K562 (cell line): ENCODE data around the gene LRRC58. TPM values are rescaled to one million over a fixed set of nuclear protein-coding genes. Genes with fewer than 3 reads are reported as not detected.

Experiments
- ATAC-seq: fragments of 200-7000 bp; cut with Tn5 transposase; 3 replicates; pipeline ENCODE4 v1.9.1; 2020; ENCODE audit warnings: moderate library complexity
- BruUV-seq: library from RNA; stranded (reverse); fragments of 400-500 nt; replicated peaks from 2 replicates; lab custom pipeline; 2021; lab: Mats Ljungman, UMichigan
- CTCF ChIA-PET: fragments of 300-600 bp; formaldehyde crosslinking; extraction: SDS; loops from one replicate; lab custom pipeline; 2021; ENCODE audit warnings: low intra/inter-chr PET ratio; lab: Yijun Ruan, JAX
- POLR2A ChIA-PET: fragments of 300-600, 350-650 bp; sonication (Branson Sonifier 250); formaldehyde crosslinking; extraction: SDS; loops from one replicate; lab custom pipeline; 2021; ENCODE audit warnings: antibody characterized with exemption, inconsistent platforms; lab: Yijun Ruan, JAX
- DNase-seq, 4 experiments: peaks; one replicate each; pipeline versions ENCODE4 v3.0.0 to v3.0.0-alpha.2; 2011 to 2018; ENCODE audit warnings: low spot score in 3 of 4, mixed read lengths in 3 of 4; ENCODE audit errors: extremely low read depth in 1 of 4
- FAIRE-seq: peaks from 2 replicates; lab custom pipeline; 2011; peaks lifted over from hg19 to GRCh38; lab: Jason Lieb, UNC
- H2AFZ ChIP-seq: 2 replicates; pipeline ENCODE4 v1.6.0; 2011; ENCODE audit warnings: low read depth, low read length, control low read depth, inconsistent platforms
- H3K27ac ChIP-seq: fragments of 200-600 bp; 3 replicates; pipeline ENCODE4 v1.8.0; 2011; ENCODE audit warnings: low read depth, mild to moderate bottlenecking, control low read depth, inconsistent platforms, low read length, moderate library complexity, mixed read lengths; ENCODE audit errors: extremely low read depth
- H3K27me3 ChIP-seq, 2 experiments: fragments of 300-600 bp in 1 of 2; 2 replicates in 1 of 2; 3 replicates in 1 of 2; pipeline versions ENCODE4 v1.6.0 to v1.8.0; 2011; ENCODE audit warnings: inconsistent platforms in 2 of 2, low read length in 2 of 2, mild to moderate bottlenecking in 1 of 2, mixed read lengths in 1 of 2, moderate library complexity in 1 of 2; ENCODE audit not compliant: control insufficient read depth in 2 of 2, insufficient read depth in 2 of 2
- H3K36me3 ChIP-seq: fragments of 300-600 bp; 3 replicates; pipeline ENCODE4 v1.8.0; 2011; ENCODE audit warnings: mild to moderate bottlenecking, low read length, inconsistent platforms; ENCODE audit not compliant: control insufficient read depth, insufficient read depth
- H3K4me1 ChIP-seq, 2 experiments: fragments of 200-600 bp in 1 of 2; replicated peaks in 1 of 2; 2 replicates in 1 of 2; 3 replicates in 1 of 2; pipeline versions ENCODE4 v1.5.1 to v1.8.0; 2011; ENCODE audit warnings: inconsistent platforms in 2 of 2, low read length in 2 of 2, mild to moderate bottlenecking in 1 of 2, mixed read lengths in 1 of 2, moderate library complexity in 1 of 2; ENCODE audit not compliant: control insufficient read depth in 2 of 2, insufficient read depth in 2 of 2
- H3K4me2 ChIP-seq: 2 replicates; pipeline ENCODE4 v1.6.1; 2011; ENCODE audit warnings: low read length, control low read depth, inconsistent platforms, mixed read lengths; ENCODE audit not compliant: insufficient read depth
- H3K4me3 ChIP-seq: fragments of 200-600 bp; sonication (generic), shearing (Covaris generic); 2 replicates; pipeline ENCODE4 v1.5.1; 2016; ENCODE audit warnings: control low read depth, inconsistent platforms
- H3K79me2 ChIP-seq: fragments of 200-600 bp; 3 replicates; pipeline ENCODE4 v1.8.0; 2011; ENCODE audit warnings: low read length, inconsistent platforms; ENCODE audit not compliant: control insufficient read depth, insufficient read depth
- H3K9ac ChIP-seq, 2 experiments: 2 replicates each; pipeline versions ENCODE4 v1.6.0 to v1.6.1; 2011; ENCODE audit warnings: low read depth in 2 of 2, low read length in 2 of 2, control low read depth in 1 of 2, inconsistent platforms in 1 of 2, mild to moderate bottlenecking in 1 of 2, mixed read lengths in 1 of 2; ENCODE audit not compliant: insufficient read depth in 1 of 2
- H3K9me1 ChIP-seq: one replicate; pipeline ENCODE4 v1.6.0; 2011; ENCODE audit warnings: inconsistent platforms, mild to moderate bottlenecking, low read length, moderate library complexity; ENCODE audit not compliant: control insufficient read depth, insufficient read depth
- H3K9me3 ChIP-seq: replicated peaks from 2 replicates; pipeline ENCODE4 v1.5.1; 2011; ENCODE audit warnings: low read depth, low read length, inconsistent platforms; ENCODE audit not compliant: control insufficient read depth, insufficient read depth
- H4K20me1 ChIP-seq: replicated peaks from 2 replicates; pipeline ENCODE4 v1.6.1; 2011; ENCODE audit warnings: low read length, inconsistent platforms, mixed read lengths; ENCODE audit not compliant: control insufficient read depth, insufficient read depth
- ADNP ChIP-seq: fragments of 200-800 bp; sonication (Bioruptor generic); IDR thresholded peaks from 2 replicates; pipeline ENCODE4 v1.6.1; 2016; ENCODE audit warnings: missing genetic modification characterization, missing compliant biosample characterization
- CBX8 ChIP-seq: fragments of 200-600 bp; sonication (generic); IDR thresholded peaks from 2 replicates; pipeline ENCODE4 v1.6.1; 2012; ENCODE audit warnings: borderline replicate concordance, mixed run types, low read depth, mild to moderate bottlenecking, moderate library complexity, mixed read lengths, low read length, control low read depth, inconsistent platforms; ENCODE audit not compliant: poor library complexity, severe bottlenecking; ENCODE audit errors: extremely low read depth
- CHD1 ChIP-seq: fragments of 200-600 bp; sonication (generic); IDR thresholded peaks from one replicate; pipeline ENCODE4 v1.6.1; 2012; ENCODE audit warnings: mild to moderate bottlenecking, moderate library complexity, low read length, inconsistent platforms
- GATAD2B ChIP-seq: fragments of 450-650 bp; IDR thresholded peaks from 2 replicates; pipeline ENCODE4 v1.6.1; 2017; ENCODE audit warnings: mild to moderate bottlenecking, borderline replicate concordance
- HEY1 ChIP-seq: fragments of 250-450 bp; sonication (Bioruptor Pico); IDR thresholded peaks from 2 replicates; pipeline ENCODE4 v1.5.0; 2020; ENCODE audit warnings: mild to moderate bottlenecking, moderate library complexity, borderline replicate concordance
- KDM1A ChIP-seq, 2 experiments: fragments of 450-650 bp; IDR thresholded peaks; 2 replicates each; pipeline ENCODE4 v1.6.1; 2016; ENCODE audit warnings: mild to moderate bottlenecking in 2 of 2
- L3MBTL2 ChIP-seq: fragments of 450-650 bp; IDR thresholded peaks from 2 replicates; pipeline ENCODE4 v1.6.1; 2016; ENCODE audit warnings: mild to moderate bottlenecking, moderate library complexity
- MAX ChIP-seq: sonication (generic); formaldehyde crosslinking; IDR thresholded peaks from 2 replicates; pipeline ENCODE4 v1.9.0; 2022; ENCODE audit warnings: mild to moderate bottlenecking, missing genetic modification reagents
- MEIS2 ChIP-seq: fragments of 450-650 bp; IDR thresholded peaks from 2 replicates; pipeline ENCODE4 v1.6.1; 2014; ENCODE audit warnings: mild to moderate bottlenecking; ENCODE audit not compliant: partially characterized antibody
- NFRKB ChIP-seq: fragments of 450-650 bp; IDR thresholded peaks from 2 replicates; pipeline ENCODE4 v1.6.1; 2016; ENCODE audit warnings: low read depth
- SETDB1 ChIP-seq: IDR thresholded peaks from one replicate; pipeline ENCODE4 v1.6.1; 2012; ENCODE audit warnings: low read length, control low read depth, inconsistent platforms
- SMARCC2 ChIP-seq: fragments of 450-650 bp; IDR thresholded peaks from 2 replicates; pipeline ENCODE4 v1.6.1; 2017; ENCODE audit warnings: antibody characterized with exemption, moderate library complexity, mild to moderate bottlenecking, low read depth
- THAP12 ChIP-seq: fragments of 250-450 bp; sonication (Bioruptor Pico); IDR thresholded peaks from 2 replicates; pipeline ENCODE4 v1.9.0; 2021; ENCODE audit warnings: mild to moderate bottlenecking, inconsistent platforms
- THRAP3 ChIP-seq: fragments of 450-650 bp; IDR thresholded peaks from 2 replicates; pipeline ENCODE4 v1.6.1; 2016; ENCODE audit warnings: mild to moderate bottlenecking, inconsistent platforms, borderline replicate concordance
- TOE1 ChIP-seq, 2 experiments: fragments of 450-650 bp in 1 of 2; sonication (generic) in 1 of 2; formaldehyde crosslinking in 1 of 2; IDR thresholded peaks; 2 replicates each; pipeline versions ENCODE4 v1.7.1 to v1.8.0; 2016 to 2022; ENCODE audit warnings: borderline replicate concordance in 2 of 2, mild to moderate bottlenecking in 2 of 2, antibody characterized with exemption in 1 of 2, inconsistent platforms in 1 of 2, low read depth in 1 of 2, missing genetic modification reagents in 1 of 2, moderate library complexity in 1 of 2
- WHSC1 ChIP-seq: IDR thresholded peaks from one replicate; pipeline ENCODE4 v1.6.1; 2012; ENCODE audit warnings: low read length, control low read depth, inconsistent platforms
- ZNF282 ChIP-seq: sonication (generic); formaldehyde crosslinking; IDR thresholded peaks from 2 replicates; pipeline ENCODE4 v1.8.1; 2023; ENCODE audit warnings: missing genetic modification reagents
- ZNF586 ChIP-seq: fragments of 450-650 bp; formaldehyde crosslinking; conservative IDR thresholded peaks from 2 replicates; pipeline ENCODE4 v1.4.0; 2020; ENCODE audit warnings: mild to moderate bottlenecking, moderate library complexity
- WGBS: fragments of 100-300 bp; shearing (Covaris generic); methylation state at CpG from one replicate; pipeline ENCODE4 v1.1.6; 2016; ENCODE audit warnings: low coverage, mixed read lengths; ENCODE audit not compliant: insufficient coverage; ENCODE audit errors: missing lambda C conversion rate; 5-methylcytosine and 5-hydroxymethylcytosine counted together
- in situ Hi-C: fragments of 300-500 bp; cut with MboI; formaldehyde crosslinking; loops from 4 replicates; pipeline ENCODE4 v1.15.0; 2018; ENCODE audit warnings: inconsistent platforms, mixed read lengths
- intact Hi-C: fragments of 100-400 bp; cut with micrococcal nuclease; formaldehyde crosslinking; loops from 2 replicates; pipeline ENCODE4 v1.14.2; 2022
- polyA plus RNA-seq, 8 experiments: library from polyadenylated mRNA; depleted of rRNA in 4 of 8; stranded (reverse) in 5 of 8; unstranded in 3 of 8; fragments of >200 nt; fragmentation: Nextera tagmentation in 2 of 8; fragmentation: Illumina TruSeq in 1 of 8; extraction: Ambion mirVana in 2 of 8; extraction: Trizol in 1 of 8; gene quantifications; 2 replicates each; pipeline versions ENCODE4 v1.2.1 to v1.2.3, GENCODE V29; 2011 to 2014; ENCODE audit warnings: inconsistent platforms in 1 of 8, missing spikeins in 1 of 8
- total RNA-seq, 7 experiments: library from RNA; depleted of rRNA in 6 of 7; stranded (reverse); fragments of >200 nt in 6 of 7; fragmentation: Illumina TruSeq in 2 of 7; extraction: Trizol in 2 of 7; gene quantifications; 2 replicates each; pipeline versions ENCODE4 v1.2.1 to v1.2.3, GENCODE V29; 2011 to 2021; ENCODE audit warnings: low replicate concordance in 1 of 7

The LRRC58 gene
- total and polyA plus RNA-seq, 9 of the 15 experiments (the other 6 are each of a cell fraction or from before 2014, with no cell fraction given): 5.6 to 26.6 (median 14.8) TPM

- H3K9ac ChIP-seq: no peak overlapping the region
- BruUV-seq: no TSS peak
- H3K36me3 ChIP-seq: no peaks in the 10 kb centered on the region
- H3K9me3 ChIP-seq: no peaks in the 10 kb centered on the region
- no peak overlapping the region for H3K27ac ChIP-seq
- peaks cover 0 to 6% of the 10 kb centered on the region in 2 experiments; a peak in 1 of 5 replicates for H3K27me3 ChIP-seq
- DNase-seq: no peak
- H3K4me2 ChIP-seq: no peak overlapping the region
- H3K4me3 ChIP-seq: no peak overlapping the region
- no peaks in the 10 kb centered on the region for H3K9me1 ChIP-seq
- in situ Hi-C loops: no loop called here
- no peaks in the 10 kb centered on the region for H3K4me1 ChIP-seq
- 0% methylated on average over 3 of the region's 4 CpGs for WGBS
- TF ChIP-seq MEIS2 (no peak), NFRKB (no peak), KDM1A (IDR thresholded peaks at IDR 0.05) (no peak), HEY1 (CRISPR knock-in tag) (no peak), L3MBTL2 (no peak), CHD1 (no peak), TOE1 (IDR thresholded peaks at IDR 0.05; ENCODE audit: borderline replicate concordance) (no peak), TOE1 (CRISPR knock-in tag; IDR thresholded peaks at IDR 0.05; ENCODE audit: borderline replicate concordance, low read depth) (no peak), ADNP (tag) (no peak), ZNF586 (CRISPR knock-in tag) (no peak), THAP12 (CRISPR knock-in tag) (no peak), THRAP3 (no peak), SMARCC2 (no peak), SETDB1 (no peak), GATAD2B (no peak), CBX8 (no peak), WHSC1 (no peak), ZNF282 (CRISPR knock-in tag) (no peak), MAX (CRISPR knock-in tag) (no peak)
- TF ChIP-seq, all 486 proteins: peak for 0
- Histone ChIP-seq H4K20me1 (no peaks in the 10 kb centered on the region), H2AFZ (no peak overlapping the region), H3K79me2 (no peaks in the 10 kb centered on the region)
- intact Hi-C loops: no loop called here
- FAIRE-seq: no peak
- POLR2A ChIA-PET: no interaction called here
- CTCF ChIA-PET: no interaction called here
- no peak for ATAC-seq
These were observed 44.1 kb upstream of the LRRC58 start for GRCh38 chr3:120393243-120393642.
